Measurements from ENCODE around the gene SOX12. TPM values are rescaled to one million over a fixed set of nuclear protein-coding genes. Genes with fewer than 3 reads are reported as not detected.
"Not testable (repeated sequence)": the region's sequence is repeated elsewhere in the genome, so short reads cannot be mapped to it uniquely, and the experiment has no call there.

The SOX12 gene
- total RNA-seq, 2 experiments from 2014 or later: 13.1 to 13.3 TPM

DNA sequence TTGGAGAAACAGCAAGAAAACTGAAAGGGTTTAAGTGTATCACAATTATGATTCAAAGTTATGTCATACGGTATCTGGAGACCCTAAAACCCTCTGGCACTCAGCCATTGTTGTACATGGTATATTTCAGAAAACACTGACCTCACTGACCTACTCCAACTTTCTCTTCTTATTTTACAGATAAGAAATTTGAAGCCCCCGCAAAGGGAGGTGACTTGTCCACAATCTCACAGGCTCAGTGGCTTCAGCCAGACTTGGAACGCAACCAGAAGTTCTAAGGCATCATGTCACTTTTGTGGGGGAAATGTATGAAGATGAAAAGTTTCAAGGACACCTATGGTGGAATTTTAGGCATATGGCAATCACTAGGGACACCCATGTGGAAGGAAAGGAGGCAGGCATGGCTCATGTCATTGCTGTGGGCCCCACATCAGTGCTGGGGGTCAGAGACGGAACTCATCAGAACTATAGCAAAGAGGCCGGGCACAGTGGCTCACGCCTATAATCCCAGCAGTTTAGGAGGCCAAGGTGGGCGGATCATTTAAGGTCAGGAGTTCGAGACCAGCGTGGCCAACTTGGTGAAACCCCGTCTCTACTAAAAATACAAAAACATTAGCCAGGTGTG lies 50.0 kb downstream of the SOX12 start:
- no peaks in the 10 kb centered on the region for H3K36me3 Mint-ChIP-seq
- no peaks in the 10 kb centered on the region for H3K9me3 Mint-ChIP-seq
- no peak for DNase-seq
- no peak overlapping the region for H3K27ac Mint-ChIP-seq
- H3K4me1 Mint-ChIP-seq: peaks cover 10% of the 10 kb centered on the region
- H3K4me3 Mint-ChIP-seq: no peak overlapping the region
- no peaks in the 10 kb centered on the region for H3K27me3 Mint-ChIP-seq

GRCh38 chr20:376089-376488 lies 50.7 kb downstream of the SOX12 start:
- DNase-seq: no peak
- no peak overlapping the region for H3K27ac Mint-ChIP-seq
- no peak overlapping the region for H3K4me3 Mint-ChIP-seq
- no peaks in the 10 kb centered on the region for H3K27me3 Mint-ChIP-seq
- peaks cover 10% of the 10 kb centered on the region for H3K4me1 Mint-ChIP-seq
- H3K36me3 Mint-ChIP-seq: no peaks in the 10 kb centered on the region
- H3K9me3 Mint-ChIP-seq: no peaks in the 10 kb centered on the region

- Mint-ChIP-seq H3K4me1 (peaks cover 10% of the 10 kb centered on the region), H3K9me3 (no peaks in the 10 kb centered on the region), H3K36me3 (no peaks in the 10 kb centered on the region), H3K27ac (no peak overlapping the region), H3K27me3 (no peaks in the 10 kb centered on the region), H3K4me3 (no peak overlapping the region)
- DNase-seq: no peak
These were observed 51.4 kb downstream of the SOX12 start for GRCh38 chr20:376750-377149.

GRCh38 chr20:377578-377977 lies 52.2 kb downstream of the SOX12 start:
- H3K36me3 Mint-ChIP-seq, H3K4me3 Mint-ChIP-seq, H3K9me3 Mint-ChIP-seq, H3K27me3 Mint-ChIP-seq, DNase-seq, H3K27ac Mint-ChIP-seq: not testable (repeated sequence)
- peaks cover 13% of the 10 kb centered on the region for H3K4me1 Mint-ChIP-seq

- no peaks in the 10 kb centered on the region for H3K27me3 Mint-ChIP-seq
- peak overlapping the region; percentile 88 for H3K4me3 Mint-ChIP-seq
- no peak overlapping the region for H3K27ac Mint-ChIP-seq
- peaks cover 8% of the 10 kb centered on the region for H3K36me3 Mint-ChIP-seq
- no peaks in the 10 kb centered on the region for H3K9me3 Mint-ChIP-seq
- DNase-seq: no peak
- H3K4me1 Mint-ChIP-seq: peaks cover 22% of the 10 kb centered on the region
These were observed 53.6 kb downstream of the SOX12 start for GRCh38 chr20:378961-379336.

Other genes with a start within 250 kb of the SOX12 start
- gene DEFB125, start 237.9 kb upstream of the SOX12 start, total RNA-seq: not detected
- gene DEFB126, start 183.0 kb upstream of the SOX12 start, total RNA-seq: not detected
- not detected for gene DEFB127, start 168.1 kb upstream of the SOX12 start, total RNA-seq
- gene DEFB128, start 135.8 kb upstream of the SOX12 start, total RNA-seq: not detected
- gene DEFB129, start 98.3 kb upstream of the SOX12 start, total RNA-seq: not detected
- not detected for gene DEFB132, start 67.8 kb upstream of the SOX12 start, total RNA-seq
- gene C20orf96, start 34.8 kb upstream of the SOX12 start, total RNA-seq: 1 to 10 TPM; 7.5 to 7.8 TPM
- 10 to 100 TPM; 23.3 to 24.5 TPM for gene ZCCHC3, start 28.0 kb upstream of the SOX12 start, total RNA-seq
- gene NRSN2, start 21.6 kb downstream of the SOX12 start, total RNA-seq: 10 to 100 TPM; 11.2 to 12.6 TPM
- gene TRIB3, start 55.2 kb downstream of the SOX12 start, total RNA-seq: 10 to 100 TPM; 57.8 to 58.0 TPM
- gene RBCK1, start 82.7 kb downstream of the SOX12 start, total RNA-seq: 100 to 1,000 TPM; 113 to 115 TPM
- 10 to 100 TPM; 18.4 to 18.6 TPM for gene TBC1D20, start 137.0 kb downstream of the SOX12 start, total RNA-seq
- 100 to 1,000 TPM; 180 to 202 TPM for gene CSNK2A1, start 218.2 kb downstream of the SOX12 start, total RNA-seq